Non-pigmented ciliary epithelial cell (primary cell): ENCODE results near the gene NF1.
A peak's percentile ranks its signal among the peaks of the same experiment; 100 is the strongest.

Source experiments
- DNase-seq: peaks from one replicate; pipeline ENCODE4 v3.0.0-alpha.2; 2010; ENCODE audit warnings: low read depth

The NF1 gene

GRCh38 chr17:31404028-31404949 is 309.5 kb downstream of the NF1 start:
- no peak for DNase-seq

- DNase-seq = no peak
These were observed 311.2 kb downstream of the NF1 start for GRCh38 chr17:31405890-31406371.

GRCh38 chr17:31408586-31408985 is 313.8 kb downstream of the NF1 start:
- no peak for DNase-seq

GRCh38 chr17:31411707-31412285 is 317.0 kb downstream of the NF1 start:
- no peak for DNase-seq

- no peak for DNase-seq
These were observed 317.7 kb downstream of the NF1 start for GRCh38 chr17:31412511-31412910.

- DNase-seq = no peak
These were observed 318.5 kb downstream of the NF1 start for GRCh38 chr17:31413081-31413799.

GRCh38 chr17:31413874-31414549 is 319.2 kb downstream of the NF1 start:
- DNase-seq = peak; percentile 31

- DNase-seq = no peak
These were observed 319.8 kb downstream of the NF1 start for GRCh38 chr17:31414550-31414918.

GRCh38 chr17:31415004-31415454 is 320.3 kb downstream of the NF1 start:
- no peak for DNase-seq

- DNase-seq = no peak
These were observed 321.1 kb downstream of the NF1 start for GRCh38 chr17:31415640-31416502.

GRCh38 chr17:31416503-31416923 is 321.7 kb downstream of the NF1 start:
- no peak for DNase-seq

GRCh38 chr17:31417051-31417792 is 322.4 kb downstream of the NF1 start:
- DNase-seq = no peak

GRCh38 chr17:31418773-31419350 is 324.1 kb downstream of the NF1 start:
- no peak for DNase-seq

- no peak for DNase-seq
These were observed 327.7 kb downstream of the NF1 start for GRCh38 chr17:31422443-31422842.

GRCh38 chr17:31424944-31425281 is 330.1 kb downstream of the NF1 start:
- no peak for DNase-seq

GRCh38 chr17:31425282-31426040 is 330.7 kb downstream of the NF1 start:
- no peak for DNase-seq
